ENCODE measurements around the gene SLC9A5. TPM values are rescaled to one million over a fixed set of nuclear protein-coding genes. Genes with fewer than 3 reads are reported as not detected.
A peak's percentile ranks its signal among the peaks of the same experiment; 100 is the strongest.

Gene SLC9A5
- polyA plus RNA-seq, 2 of the 4 experiments (the other 2 are of a cell fraction): 0.83 to 2.5 TPM

GRCh38 chr16:67255553-67256221, 6.9 kb downstream of the SLC9A5 start (continued):
- TF ChIP-seq USF2 (IDR thresholded peaks at IDR 0.05): no peak
- TF ChIP-seq CBX8 (IDR thresholded peaks at IDR 0.05): no peak
- no peak for TF ChIP-seq HOXB5 (CRISPR knock-in tag; IDR thresholded peaks at IDR 0.05)
- no peak for TF ChIP-seq JUNB (IDR thresholded peaks at IDR 0.05)

- TF ChIP-seq FOXS1 (CRISPR knock-in tag; IDR thresholded peaks at IDR 0.05): no peak
- TF ChIP-seq TP53 (CRISPR knock-in tag; IDR thresholded peaks at IDR 0.05): no peak
- no peak for TF ChIP-seq HOXB5 (CRISPR knock-in tag; IDR thresholded peaks at IDR 0.05)
- no peak for TF ChIP-seq RAD21 (conservative IDR thresholded peaks at IDR 0.05 in 1 of 2, IDR thresholded peaks at IDR 0.05 in 1 of 2)
- no peak for TF ChIP-seq JUN (IDR thresholded peaks at IDR 0.05)
- TF ChIP-seq ZSCAN20 (CRISPR knock-in tag; IDR thresholded peaks at IDR 0.05): no peak
- TF ChIP-seq KDM1A (IDR thresholded peaks at IDR 0.05; ENCODE audit: low read depth): no peak
- TF ChIP-seq MAFK (IDR thresholded peaks at IDR 0.05; ENCODE audit: partially characterized antibody): no peak
- no peak for TF ChIP-seq RARB (CRISPR knock-in tag; IDR thresholded peaks at IDR 0.05)
- TF ChIP-seq CHD2 (IDR thresholded peaks at IDR 0.05; ENCODE audit: low read length, partially characterized antibody): no peak
- TF ChIP-seq SREBF2 (IDR thresholded peaks at IDR 0.05): no peak
- no peak overlapping the region for H3K4me3 ChIP-seq
- no peak overlapping the region for H3K4me2 ChIP-seq
- CTCF ChIA-PET: interaction anchor here (1.2 to 1.4 kb wide), 2 partner anchors 22 to 77 kb away, joined by 4 read pairs; no protein-coding TSS in a partner anchor
- no peak overlapping the region for H3K27ac ChIP-seq
- POLR2A ChIA-PET: no interaction called here
- no peaks in the 10 kb centered on the region for H3K9me3 ChIP-seq
- DNase-seq (ENCODE audit: low read depth in 1 of 2, low spot score in 1 of 2) (no peak), FAIRE-seq (no peak), ATAC-seq (no peak)
- H3K4me1 ChIP-seq: no peaks in the 10 kb centered on the region
- 90% methylated on average over 11 of the region's 11 CpGs for WGBS (ENCODE audit: missing lambda C conversion rate)
Measured at GRCh38 chr16:67256701-67257230, 8.0 kb downstream of the SLC9A5 start.

- Histone ChIP-seq H3K4me2 (no peak overlapping the region), H3K27ac (no peak overlapping the region), H3K4me1 (no peaks in the 10 kb centered on the region), H3K9me3 (no peaks in the 10 kb centered on the region), H3K4me3 (no peak overlapping the region)
- DNase-seq (ENCODE audit: low read depth in 1 of 2, low spot score in 1 of 2) (no peak), ATAC-seq (no peak), FAIRE-seq (no peak)
- TF ChIP-seq NR3C1 (IDR thresholded peaks at IDR 0.05) (no peak), POLR2AphosphoS2 (conservative IDR thresholded peaks at IDR 0.05; ENCODE audit: low read length) (no peak)
- 80% methylated on average over 4 of the region's 4 CpGs for WGBS (ENCODE audit: missing lambda C conversion rate)
- ChIA-PET CTCF (interaction anchor here (0.9 to 3.8 kb wide), 6 partner anchors 15 to 208 kb away, joined by 3 to 16 read pairs (median 4); partner anchors contain the start of gene PLEKHG4), POLR2A (no interaction called here)
Measured at GRCh38 chr16:67257486-67258160, 8.8 kb downstream of the SLC9A5 start.

- 87% methylated on average over 10 of the region's 11 CpGs for WGBS (ENCODE audit: missing lambda C conversion rate)
- no peak for DNase-seq (ENCODE audit: low read depth in 1 of 2, low spot score in 1 of 2)
- no peak for FAIRE-seq
- CTCF ChIA-PET: interaction anchor here (0.7 to 4.5 kb wide), 7 partner anchors 10 to 208 kb away, joined by 3 to 34 read pairs (median 4); partner anchors contain the start of genes FHOD1, PLEKHG4 and SLC9A5
- Histone ChIP-seq H3K4me2 (no peak overlapping the region), H3K4me3 (no peak overlapping the region), H3K27ac (no peak overlapping the region), H3K4me1 (no peaks in the 10 kb centered on the region), H3K9me3 (no peaks in the 10 kb centered on the region)
- ATAC-seq: no peak
- POLR2A ChIA-PET: interaction anchor here (0.6 to 1.3 kb wide), 2 partner anchors 10 to 11 kb away, joined by 5 to 9 read pairs; partner anchors contain the start of gene FHOD1
- TF ChIP-seq MAFK (IDR thresholded peaks at IDR 0.05; ENCODE audit: partially characterized antibody): peak; percentile 20
- no peak for TF ChIP-seq CTCF (IDR thresholded peaks at IDR 0.05)
Measured at GRCh38 chr16:67258161-67258835, 9.5 kb downstream of the SLC9A5 start.
